Sigmoid colon (tissue), 4 donors: ENCODE results near the gene DIS3L.

ENCODE experiments used
- EP300 ChIP-seq, 4 donors: sonication (generic); formaldehyde crosslinking; IDR thresholded peaks; one replicate each; pipeline ENCODE4 v1.6.1; 2017; ENCODE audit warnings: antibody characterized with exemption in 4 of 4
- TF ChIP-seq, protein P1 (sequence below), 4 experiments: fragments of 450-650 bp in 3 of 4; fragments of 200-600 bp in 1 of 4; IDR thresholded peaks; one replicate each; pipeline ENCODE4 v1.5.1; 2016 to 2019; ENCODE audit warnings: antibody characterized with exemption in 4 of 4, mild to moderate bottlenecking in 3 of 4, moderate library complexity in 2 of 4

DNA sequence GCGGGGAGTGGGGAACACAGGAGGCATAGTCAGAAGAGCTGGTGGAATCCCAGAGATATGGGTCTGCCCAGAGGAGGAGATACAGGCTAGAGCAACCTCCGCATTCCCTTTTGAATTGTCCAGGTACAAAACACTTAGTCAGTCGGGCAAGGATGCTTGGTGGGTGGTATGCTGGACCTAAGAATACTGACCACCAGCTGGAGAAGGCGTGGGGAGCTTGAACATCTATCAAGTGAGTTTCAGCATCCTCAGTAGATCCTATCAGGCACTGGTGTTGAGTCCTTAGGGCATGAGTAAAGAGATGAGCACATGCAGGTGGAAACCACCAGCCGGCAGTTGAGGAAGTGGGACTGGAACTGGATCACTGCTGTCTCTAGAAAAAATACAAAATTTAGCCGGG, 14.7 kb upstream of the DIS3L start:
- TF ChIP-seq, protein P1, sequence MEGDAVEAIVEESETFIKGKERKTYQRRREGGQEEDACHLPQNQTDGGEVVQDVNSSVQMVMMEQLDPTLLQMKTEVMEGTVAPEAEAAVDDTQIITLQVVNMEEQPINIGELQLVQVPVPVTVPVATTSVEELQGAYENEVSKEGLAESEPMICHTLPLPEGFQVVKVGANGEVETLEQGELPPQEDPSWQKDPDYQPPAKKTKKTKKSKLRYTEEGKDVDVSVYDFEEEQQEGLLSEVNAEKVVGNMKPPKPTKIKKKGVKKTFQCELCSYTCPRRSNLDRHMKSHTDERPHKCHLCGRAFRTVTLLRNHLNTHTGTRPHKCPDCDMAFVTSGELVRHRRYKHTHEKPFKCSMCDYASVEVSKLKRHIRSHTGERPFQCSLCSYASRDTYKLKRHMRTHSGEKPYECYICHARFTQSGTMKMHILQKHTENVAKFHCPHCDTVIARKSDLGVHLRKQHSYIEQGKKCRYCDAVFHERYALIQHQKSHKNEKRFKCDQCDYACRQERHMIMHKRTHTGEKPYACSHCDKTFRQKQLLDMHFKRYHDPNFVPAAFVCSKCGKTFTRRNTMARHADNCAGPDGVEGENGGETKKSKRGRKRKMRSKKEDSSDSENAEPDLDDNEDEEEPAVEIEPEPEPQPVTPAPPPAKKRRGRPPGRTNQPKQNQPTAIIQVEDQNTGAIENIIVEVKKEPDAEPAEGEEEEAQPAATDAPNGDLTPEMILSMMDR (IDR thresholded peaks at IDR 0.05): no peak
- TF ChIP-seq EP300 (IDR thresholded peaks at IDR 0.05): no peak
